Activated T-cell treated with anti-CD3 and anti-CD28 coated beads, Interleukin-2, amount 50 U/mL, for 1 hour (primary cell): ENCODE data around the gene HSD17B8.

Source experiments
- DNase-seq: peaks from one replicate; pipeline ENCODE4 v3.0.0-alpha.2; 2020

HSD17B8 gene

GRCh38 chr6:33192671-33193602 lies 11.5 kb upstream of the HSD17B8 start:
- peak; percentile 53 for DNase-seq

GRCh38 chr6:33193619-33194018 lies 10.8 kb upstream of the HSD17B8 start:
- DNase-seq = no peak

DNA sequence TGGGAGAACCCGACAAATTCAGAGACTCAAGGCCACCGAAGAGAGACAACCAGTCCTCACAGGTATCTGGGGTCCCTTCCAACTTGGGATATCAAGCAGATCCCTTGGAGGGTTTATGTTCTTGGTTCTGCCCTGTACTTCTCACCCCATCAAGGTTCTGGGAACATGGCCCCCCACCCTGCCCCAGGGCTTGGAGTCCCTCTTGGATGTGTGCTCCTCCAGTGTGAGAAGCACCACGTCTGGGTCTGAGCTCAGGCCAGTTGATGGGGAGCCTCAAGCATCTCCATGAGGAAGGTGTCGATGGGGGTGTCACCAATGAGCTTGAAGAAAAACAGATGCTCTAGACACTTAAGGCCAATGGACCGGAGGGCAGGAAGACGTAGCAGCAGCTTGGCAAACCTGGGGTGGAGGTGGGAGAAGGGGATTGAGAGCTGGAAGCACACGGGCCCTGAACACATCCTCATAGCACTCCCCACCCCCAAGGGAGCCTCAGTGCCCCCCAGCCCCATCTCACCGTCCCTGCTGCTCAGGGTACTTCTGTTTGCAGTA lies 9.9 kb upstream of the HSD17B8 start:
- no peak for DNase-seq

- no peak for DNase-seq
Measured at GRCh38 chr6:33195304-33196165, 8.9 kb upstream of the HSD17B8 start.

DNA sequence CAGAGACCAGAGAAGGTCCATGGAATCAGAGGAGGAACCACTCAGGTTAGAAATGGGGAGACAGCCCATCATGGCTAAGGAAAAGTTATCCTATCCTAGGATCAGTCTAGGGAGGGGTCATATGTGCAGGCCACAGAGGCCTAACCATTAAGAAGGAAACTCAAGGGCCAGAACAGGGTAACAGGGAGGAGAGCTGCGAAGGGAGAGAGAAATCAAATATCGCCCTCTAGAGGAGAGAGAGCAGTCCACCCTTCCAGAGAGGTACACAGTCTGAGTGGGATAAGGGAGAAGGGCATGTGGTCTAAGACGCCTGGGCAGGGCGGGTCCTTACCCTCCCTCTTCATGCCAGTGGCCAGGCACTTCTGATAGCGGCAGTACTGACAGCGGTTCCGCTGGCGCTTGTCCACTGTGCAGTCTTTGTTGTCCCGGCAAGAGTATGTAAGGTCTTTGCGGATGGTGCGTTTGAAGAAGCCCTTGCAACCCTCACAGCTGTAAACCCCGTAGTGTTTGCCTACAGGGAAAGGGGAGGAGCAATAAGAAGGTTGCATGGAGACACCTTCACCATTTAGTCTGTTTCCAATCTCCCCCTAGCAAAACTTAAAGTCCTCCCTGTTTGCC lies 6.9 kb upstream of the HSD17B8 start:
- peak; percentile 48 for DNase-seq

DNA sequence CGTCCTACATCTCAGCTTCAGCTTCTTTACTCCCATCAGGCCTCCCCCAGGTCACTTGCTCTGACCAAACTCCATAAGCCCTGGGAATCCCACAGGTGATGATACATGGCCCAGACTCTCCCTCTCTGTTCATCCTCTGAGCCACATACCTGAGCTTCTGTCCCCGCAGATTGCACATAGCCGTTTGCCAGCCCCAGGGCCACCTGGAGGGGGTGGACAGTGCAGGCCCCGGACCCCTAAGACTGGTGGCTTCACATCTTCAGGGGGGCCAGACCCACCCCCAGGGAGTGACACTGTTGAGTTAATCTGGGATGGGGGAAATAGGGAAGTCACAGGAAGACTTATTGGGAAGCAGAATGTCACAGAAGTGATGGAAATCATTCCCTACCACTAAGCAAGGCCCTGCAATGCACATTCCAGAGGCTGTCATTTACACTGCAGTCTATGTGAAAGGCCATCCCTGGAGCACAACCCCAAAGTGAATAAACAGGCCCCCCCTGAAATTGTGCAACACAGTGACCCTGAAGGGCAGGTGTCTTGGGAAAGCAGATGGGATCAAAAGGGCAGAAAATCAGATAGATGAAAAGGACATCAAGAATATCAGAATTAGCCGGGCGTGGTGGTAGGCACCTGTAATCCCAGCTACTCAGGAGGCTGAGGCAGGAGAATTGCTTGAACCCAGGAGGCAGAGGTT lies 6.1 kb upstream of the HSD17B8 start:
- DNase-seq = no peak

- DNase-seq = no peak
Measured at GRCh38 chr6:33198853-33199436, 5.5 kb upstream of the HSD17B8 start.

DNA sequence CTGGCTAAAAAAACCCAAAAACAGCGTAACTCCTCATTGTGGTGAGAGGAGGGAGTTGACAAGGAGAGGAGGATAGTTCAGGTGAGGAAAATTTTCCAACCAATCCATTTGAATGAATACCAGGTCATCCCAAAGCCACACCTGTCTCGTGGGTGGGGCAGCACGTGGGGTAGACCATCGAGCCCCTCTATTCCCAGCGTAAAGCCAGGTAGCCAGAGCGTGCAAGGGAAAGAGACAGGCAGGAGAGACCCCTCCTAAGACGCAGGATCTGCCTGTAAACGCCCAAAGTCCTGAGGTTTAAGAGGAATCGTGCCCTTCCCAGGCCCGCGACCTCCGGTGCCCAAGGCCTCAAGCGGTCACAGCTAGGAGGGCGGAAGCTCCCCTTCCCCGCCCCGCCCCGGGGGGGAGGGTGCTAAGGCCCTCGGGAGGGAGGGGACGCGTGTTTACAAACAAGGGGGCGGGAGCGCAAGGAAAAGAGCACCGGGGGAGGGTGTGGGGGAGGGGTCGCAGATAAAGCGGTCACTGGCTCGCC lies 4.7 kb upstream of the HSD17B8 start:
- DNase-seq = no peak

DNA sequence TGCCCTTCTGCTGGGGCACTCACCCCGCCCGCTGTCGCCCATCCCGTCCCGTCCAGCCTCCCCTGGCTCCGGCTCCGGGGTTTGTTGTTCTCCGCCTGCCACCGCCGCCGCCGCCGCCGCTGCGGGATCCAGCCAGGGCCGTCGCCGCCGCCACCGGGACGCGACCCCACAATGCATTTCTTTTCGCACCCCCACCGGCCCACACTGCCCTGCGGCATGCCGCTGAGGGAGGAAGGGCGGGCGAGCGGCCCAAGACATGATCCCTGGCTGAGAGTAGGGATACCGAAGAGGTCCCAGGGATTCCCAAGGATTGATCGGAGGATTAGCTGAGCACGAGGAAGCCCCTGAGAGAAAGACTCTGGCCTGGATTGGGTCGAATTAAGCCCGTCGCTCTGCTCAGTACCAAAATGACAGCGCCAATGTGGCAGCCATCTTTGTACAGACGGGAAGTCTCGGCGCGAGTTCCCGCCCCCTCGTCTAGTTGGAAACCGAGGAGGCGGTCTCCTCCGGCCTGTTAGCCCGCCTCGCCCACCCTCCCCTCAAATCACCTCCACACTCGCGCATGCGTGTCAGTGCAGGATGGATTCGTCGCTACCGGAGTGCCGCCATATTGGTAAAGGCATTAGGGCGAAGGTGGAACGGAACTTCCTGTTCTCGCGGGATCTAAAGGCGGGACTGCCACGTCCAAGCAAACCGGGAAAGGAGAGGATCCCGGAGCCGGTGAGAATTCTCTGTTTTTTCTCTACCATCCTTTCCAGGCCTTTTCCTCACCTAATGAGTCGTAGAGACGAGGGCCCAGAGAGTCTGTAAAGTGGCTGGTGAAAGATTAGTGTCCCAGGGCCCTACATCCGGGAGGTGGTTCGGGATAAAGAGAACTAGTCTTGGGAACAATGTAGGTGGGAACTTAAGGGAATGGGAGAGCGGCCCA lies 4.0 kb upstream of the HSD17B8 start, which contains the start of the genes RXRB and SLC39A7:
TSS of gene RXRB (minus strand) at position 447 of the 928 bp plus-strand sequence. CDS start at position 258, 189 bp downstream.
TSS of gene SLC39A7 (plus strand) at position 649 of the 928 bp plus-strand sequence. CDS start 379 bp downstream, outside the sequence.
- peak; percentile 96 for DNase-seq

DNA sequence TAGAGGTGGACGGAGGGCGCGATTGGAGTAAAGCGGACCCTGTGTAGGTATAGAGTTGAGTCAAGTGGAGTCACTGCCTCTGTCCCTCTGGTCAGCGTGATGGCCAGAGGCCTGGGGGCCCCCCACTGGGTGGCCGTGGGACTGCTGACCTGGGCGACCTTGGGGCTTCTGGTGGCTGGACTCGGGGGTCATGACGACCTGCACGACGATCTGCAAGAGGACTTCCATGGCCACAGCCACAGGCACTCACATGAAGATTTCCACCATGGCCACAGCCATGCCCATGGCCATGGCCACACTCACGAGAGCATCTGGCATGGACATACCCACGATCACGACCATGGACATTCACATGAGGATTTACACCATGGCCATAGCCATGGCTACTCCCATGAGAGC lies 3.3 kb upstream of the HSD17B8 start:
- no peak for DNase-seq

DNA sequence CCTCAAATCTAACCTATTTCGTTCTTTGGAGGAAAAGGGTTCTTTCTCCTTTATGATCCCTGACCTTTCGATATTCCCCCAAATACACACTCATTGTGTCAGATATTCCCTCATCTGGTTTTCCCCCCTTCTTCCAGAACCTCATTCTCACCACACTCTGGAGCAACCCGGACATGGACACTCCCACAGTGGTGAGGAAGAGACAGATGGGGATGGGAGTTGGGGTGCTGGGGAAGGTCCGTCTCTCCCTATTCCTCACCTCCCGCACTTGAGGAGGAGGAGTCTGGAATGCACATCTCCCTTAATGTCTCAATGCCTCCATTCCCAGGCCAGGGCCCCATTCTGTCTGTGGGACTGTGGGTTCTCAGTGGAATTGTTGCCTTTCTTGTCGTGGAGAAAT lies 2.5 kb upstream of the HSD17B8 start:
- DNase-seq = no peak

DNA sequence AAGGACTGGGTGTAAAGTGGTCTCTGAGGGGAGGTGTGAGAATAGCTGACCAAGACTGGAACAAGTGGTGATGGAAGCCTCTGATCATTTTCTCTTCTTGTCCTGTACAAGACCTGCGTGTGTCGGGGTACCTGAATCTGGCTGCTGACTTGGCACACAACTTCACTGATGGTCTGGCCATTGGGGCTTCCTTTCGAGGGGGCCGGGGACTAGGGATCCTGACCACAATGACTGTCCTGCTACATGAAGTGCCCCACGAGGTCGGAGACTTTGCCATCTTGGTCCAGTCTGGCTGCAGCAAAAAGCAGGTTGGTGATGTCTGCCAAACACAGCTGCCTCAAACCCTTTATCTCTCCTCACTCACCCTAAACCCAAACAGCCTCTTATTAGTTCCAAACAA lies 1.7 kb upstream of the HSD17B8 start:
- no peak for DNase-seq

GRCh38 chr6:33203443-33204164 lies 851 bp upstream of the HSD17B8 start:
- DNase-seq = no peak

GRCh38 chr6:33204165-33204414 lies 365 bp upstream of the HSD17B8 start:
- no peak for DNase-seq

DNA sequence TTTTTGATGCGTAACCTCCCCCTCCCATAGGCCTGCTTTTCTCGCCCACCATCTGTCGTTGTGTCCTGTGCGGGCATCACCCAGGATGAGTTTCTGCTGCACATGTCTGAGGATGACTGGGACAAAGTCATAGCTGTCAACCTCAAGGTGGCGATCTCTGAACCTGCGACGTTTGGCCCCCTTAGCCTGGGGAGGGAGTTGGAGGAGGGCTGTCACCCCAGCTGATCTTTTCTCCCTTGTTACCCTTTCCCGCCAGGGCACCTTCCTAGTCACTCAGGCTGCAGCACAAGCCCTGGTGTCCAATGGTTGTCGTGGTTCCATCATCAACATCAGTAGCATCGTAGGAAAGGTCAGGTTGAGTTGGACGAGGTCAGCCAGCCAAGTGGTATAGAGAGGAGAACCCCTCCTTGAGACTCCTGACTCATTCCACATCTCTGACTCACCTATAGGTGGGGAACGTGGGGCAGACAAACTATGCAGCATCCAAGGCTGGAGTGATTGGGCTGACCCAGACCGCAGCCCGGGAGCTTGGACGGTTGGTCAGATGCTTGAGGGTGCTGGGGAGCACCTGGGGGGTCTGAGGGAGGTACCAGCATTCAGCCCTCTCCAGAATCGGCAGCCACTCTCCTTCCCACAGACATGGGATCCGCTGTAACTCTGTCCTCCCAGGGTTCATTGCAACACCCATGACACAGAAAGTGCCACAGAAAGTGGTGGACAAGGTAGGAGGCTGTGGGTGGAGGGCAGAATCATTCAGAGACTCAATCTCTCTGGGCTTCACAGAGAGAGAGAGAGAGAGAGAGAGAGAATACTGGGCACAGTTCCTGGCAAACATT lies 954 bp downstream of the HSD17B8 start:
- DNase-seq = no peak

DNA sequence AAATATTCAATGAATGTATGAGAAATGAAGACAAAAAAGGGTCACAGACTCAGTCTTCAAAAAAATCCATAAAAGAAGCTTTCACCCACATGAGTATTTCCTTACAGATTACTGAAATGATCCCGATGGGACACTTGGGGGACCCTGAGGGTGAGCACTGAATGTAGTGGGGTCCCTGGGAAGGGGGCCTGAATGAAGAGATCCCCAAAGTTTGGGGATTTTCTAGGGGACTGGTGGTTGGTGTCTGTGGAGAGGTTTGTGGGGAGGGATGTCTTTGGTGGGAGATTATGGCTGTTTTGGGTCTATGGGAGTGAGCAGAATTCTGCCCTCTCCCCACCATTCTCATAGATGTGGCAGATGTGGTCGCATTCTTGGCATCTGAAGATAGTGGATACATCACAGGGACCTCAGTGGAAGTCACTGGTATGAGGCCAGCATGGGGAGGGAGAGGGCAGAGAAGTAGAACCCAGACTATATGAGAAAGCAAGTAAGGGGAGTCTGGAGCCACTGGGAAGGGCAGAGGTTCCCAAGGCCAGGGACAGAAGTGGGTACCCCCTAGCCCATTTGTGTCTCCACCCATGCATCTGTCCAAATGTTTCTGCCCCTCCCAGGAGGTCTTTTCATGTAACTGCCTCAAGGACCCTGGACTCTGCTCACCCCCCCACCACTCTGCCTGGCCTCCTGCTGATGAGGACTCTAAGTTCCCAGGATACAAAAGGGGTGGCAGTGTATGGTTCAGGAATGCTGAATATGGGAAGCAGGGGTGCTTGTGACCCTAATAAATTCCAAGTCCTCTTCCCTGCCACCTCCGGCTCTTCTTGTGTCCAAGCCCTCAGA lies 1.8 kb downstream of the HSD17B8 start:
- DNase-seq = no peak

GRCh38 chr6:33206864-33207551 lies 2.6 kb downstream of the HSD17B8 start:
- no peak for DNase-seq
